ENCODE measurements around the gene HDAC4. TPM values are rescaled to one million over a fixed set of nuclear protein-coding genes. Genes with fewer than 3 reads are reported as not detected.

Gene HDAC4
- total and polyA plus RNA-seq, 3 donors from 2014 or later = 29.0 to 67.5 (median 58.7) TPM

- TF ChIP-seq CTCF (IDR thresholded peaks at IDR 0.05) = no peak
- no peak for TF ChIP-seq POLR2A (IDR thresholded peaks at IDR 0.05)
- Histone ChIP-seq H3K27ac (no peak overlapping the region), H3K27me3 (no peaks in the 10 kb centered on the region), H3K9me3 (no peaks in the 10 kb centered on the region), H3K4me1 (peaks cover 7% of the 10 kb centered on the region), H3K4me3 (no peak overlapping the region), H3K36me3 (ENCODE audit: low read depth, missing control alignments) (no peaks in the 10 kb centered on the region)
- no peak for DNase-seq
- 52 to 63% methylated on average over 16 to 25 of the region's 25 CpGs for WGBS, 2 donors
- intact Hi-C loops (cut with DNase I; ENCODE audit: low total_unique reads) = no loop called here
Observed at GRCh38 chr2:239015218-239015900, 385.5 kb downstream of the HDAC4 start.

DNA sequence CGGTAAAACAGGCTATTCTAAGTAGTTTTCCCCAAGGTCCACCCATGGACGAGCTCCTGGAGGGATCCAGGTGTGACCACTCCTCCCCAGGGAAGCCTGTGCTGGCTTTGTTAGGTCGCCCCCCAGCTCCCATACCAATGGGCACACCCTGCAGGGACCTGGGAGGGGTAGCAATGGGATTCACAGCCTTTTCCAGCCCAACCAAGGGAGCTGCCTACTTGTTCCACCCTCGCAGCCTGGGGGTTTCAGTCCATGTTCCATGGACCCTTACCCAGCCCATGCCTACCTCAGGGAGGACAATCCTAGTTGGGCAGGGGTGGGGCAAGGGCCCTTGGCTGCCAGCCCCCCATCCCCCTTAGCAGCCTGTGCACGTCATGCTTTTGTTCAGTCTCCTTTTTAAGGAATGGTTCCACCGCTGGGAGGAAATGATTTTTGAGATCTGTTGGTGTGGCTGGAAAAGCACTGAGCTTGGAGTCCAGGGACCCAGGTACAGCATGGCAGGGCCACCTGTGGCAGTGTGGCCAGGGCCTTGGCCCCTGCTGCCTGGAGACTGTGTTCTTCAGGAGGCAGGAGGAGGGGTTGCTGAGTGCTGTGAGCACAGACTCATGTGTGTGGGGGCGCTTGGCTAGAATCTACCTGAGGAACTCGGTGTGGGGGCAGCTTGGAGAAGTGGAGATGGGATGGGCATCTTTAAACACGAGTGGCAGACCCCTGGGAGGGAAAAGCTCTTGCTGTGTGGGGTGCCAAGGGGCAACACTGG is 386.2 kb downstream of the HDAC4 start:
- Histone ChIP-seq H3K9me3 (no peaks in the 10 kb centered on the region), H3K36me3 (ENCODE audit: low read depth, missing control alignments) (no peaks in the 10 kb centered on the region), H3K4me3 (no peak overlapping the region), H3K27ac (no peak overlapping the region), H3K27me3 (no peaks in the 10 kb centered on the region), H3K4me1 (peaks cover 7% of the 10 kb centered on the region)
- WGBS, 2 donors = 78 to 86% methylated on average over 9 of the region's 9 CpGs
- intact Hi-C loops (cut with DNase I; ENCODE audit: low total_unique reads) = no loop called here
- TF ChIP-seq CTCF (IDR thresholded peaks at IDR 0.05) (no peak), POLR2A (IDR thresholded peaks at IDR 0.05) (no peak)
- DNase-seq = no peak

GRCh38 chr2:239013678-239013976 is 387.2 kb downstream of the HDAC4 start:
- H3K4me1 ChIP-seq = peaks cover 3% of the 10 kb centered on the region
- H3K4me3 ChIP-seq = no peak overlapping the region
- H3K36me3 ChIP-seq (ENCODE audit: low read depth, missing control alignments) = no peaks in the 10 kb centered on the region
- no peaks in the 10 kb centered on the region for H3K9me3 ChIP-seq
- no peak for TF ChIP-seq CTCF (IDR thresholded peaks at IDR 0.05)
- TF ChIP-seq POLR2A (IDR thresholded peaks at IDR 0.05) = no peak
- 87 to 92% methylated on average over 6 of the region's 6 CpGs for WGBS, 2 donors
- no peak for DNase-seq
- H3K27me3 ChIP-seq = no peaks in the 10 kb centered on the region
- intact Hi-C loops (cut with DNase I; ENCODE audit: low total_unique reads) = no loop called here
- H3K27ac ChIP-seq = no peak overlapping the region

DNA sequence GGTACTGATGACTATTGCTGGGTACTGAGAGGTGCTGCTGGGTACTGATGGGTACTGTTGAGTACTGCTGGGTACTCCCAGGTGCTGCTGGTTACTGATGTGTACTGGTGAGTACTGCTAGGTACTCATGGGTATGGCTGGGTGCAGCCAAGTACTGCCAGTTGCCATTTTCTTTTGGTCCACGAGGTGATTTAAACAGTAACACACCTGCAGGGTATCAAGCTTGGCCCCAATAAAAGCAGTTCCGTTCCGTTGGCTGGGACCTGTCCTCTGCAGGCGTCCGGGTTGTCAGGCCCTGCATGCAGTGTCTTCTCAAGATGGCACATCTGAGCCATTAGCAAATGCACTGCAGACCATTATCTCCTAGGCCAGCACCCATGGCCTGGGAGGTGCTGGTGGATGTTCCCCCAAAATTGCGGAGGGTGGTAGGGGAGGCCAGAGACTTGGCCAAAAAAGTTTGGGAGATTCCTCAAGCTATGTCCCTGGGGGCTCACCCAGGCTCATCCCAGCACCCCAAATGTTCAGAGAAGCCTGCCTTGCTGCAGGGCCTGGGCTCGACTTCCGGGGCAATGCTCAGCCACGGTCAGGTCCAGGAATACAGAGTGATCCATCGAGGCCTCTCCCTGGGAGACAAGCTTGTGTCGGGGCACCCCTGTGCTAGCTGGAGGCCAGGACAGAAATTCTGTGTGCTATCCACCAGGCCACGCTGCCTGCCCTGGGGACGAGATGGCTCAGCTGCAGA is 387.7 kb downstream of the HDAC4 start:
- no peaks in the 10 kb centered on the region for H3K9me3 ChIP-seq
- H3K4me3 ChIP-seq = no peak overlapping the region
- H3K27me3 ChIP-seq = no peaks in the 10 kb centered on the region
- intact Hi-C loops (cut with DNase I; ENCODE audit: low total_unique reads) = no loop called here
- WGBS, 2 donors = 96% methylated on average over 6 to 13 of the region's 13 CpGs
- no peak for DNase-seq
- H3K27ac ChIP-seq = no peak overlapping the region
- TF ChIP-seq POLR2A (IDR thresholded peaks at IDR 0.05) (no peak), CTCF (IDR thresholded peaks at IDR 0.05) (no peak)
- H3K36me3 ChIP-seq (ENCODE audit: low read depth, missing control alignments) = no peaks in the 10 kb centered on the region
- H3K4me1 ChIP-seq = no peaks in the 10 kb centered on the region

Measured in testis (tissue), 3 donors.